Measurements from ENCODE around the gene CNGA3.
"Not testable (repeated sequence)": the region's sequence is repeated elsewhere in the genome, so short reads cannot be mapped to it uniquely, and the experiment has no call there.

CNGA3 gene

DNA sequence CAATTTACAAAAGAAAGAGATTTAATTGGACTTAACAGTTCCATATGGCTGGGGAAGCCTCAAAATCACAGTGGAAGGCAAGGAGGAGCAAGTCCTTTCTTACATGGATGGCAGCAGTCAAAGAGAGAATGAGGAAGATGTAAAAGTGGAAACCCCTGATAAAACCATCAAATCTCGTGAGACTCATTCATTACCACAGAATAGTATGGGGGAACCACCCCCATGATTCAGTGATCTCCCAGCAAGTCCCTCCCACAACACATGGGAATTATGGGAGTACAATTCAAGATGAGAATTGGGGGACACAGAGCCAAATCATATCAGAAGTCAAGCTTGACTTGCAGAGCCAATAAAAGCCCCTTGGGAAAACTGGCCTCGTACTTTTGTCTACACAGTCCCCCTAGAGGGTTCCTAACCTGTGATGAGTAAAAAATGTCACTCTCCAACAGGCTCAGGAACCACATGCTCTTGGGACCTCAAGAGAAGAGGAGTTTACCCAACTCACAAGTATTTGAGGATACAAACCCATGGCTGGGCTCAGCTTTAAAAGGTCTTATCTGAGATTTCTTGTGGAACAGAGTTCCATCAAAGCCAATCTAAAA is 87.2 kb downstream of the CNGA3 start:
- Histone ChIP-seq H3K27ac (no peak overlapping the region), H3K4me3 (no peak overlapping the region)

GRCh38 chr2:98434492-98434891 is 88.2 kb downstream of the CNGA3 start:
- Histone ChIP-seq H3K4me3 (no peak overlapping the region), H3K27ac (no peak overlapping the region)

DNA sequence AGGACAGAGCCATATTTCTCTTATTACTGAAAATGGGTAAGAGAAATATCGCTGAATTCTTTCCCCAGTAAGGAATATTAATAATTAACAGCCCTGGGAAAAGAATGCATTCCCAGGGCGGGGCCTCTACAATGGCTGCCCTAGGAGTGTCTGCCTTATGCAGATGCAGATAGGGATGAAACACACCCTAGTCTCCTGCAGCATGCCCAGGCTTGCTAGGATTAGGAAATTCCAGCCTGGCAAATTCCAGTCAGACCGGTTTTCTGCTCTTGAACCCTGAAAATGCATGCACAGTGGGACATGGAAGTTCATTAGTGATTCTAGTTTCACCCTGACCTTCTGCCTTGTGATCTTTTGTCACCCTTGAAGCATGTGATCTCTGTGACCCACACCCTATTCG is 89.4 kb downstream of the CNGA3 start:
- H3K4me3 ChIP-seq, H3K27ac ChIP-seq: not testable (repeated sequence)

DNA sequence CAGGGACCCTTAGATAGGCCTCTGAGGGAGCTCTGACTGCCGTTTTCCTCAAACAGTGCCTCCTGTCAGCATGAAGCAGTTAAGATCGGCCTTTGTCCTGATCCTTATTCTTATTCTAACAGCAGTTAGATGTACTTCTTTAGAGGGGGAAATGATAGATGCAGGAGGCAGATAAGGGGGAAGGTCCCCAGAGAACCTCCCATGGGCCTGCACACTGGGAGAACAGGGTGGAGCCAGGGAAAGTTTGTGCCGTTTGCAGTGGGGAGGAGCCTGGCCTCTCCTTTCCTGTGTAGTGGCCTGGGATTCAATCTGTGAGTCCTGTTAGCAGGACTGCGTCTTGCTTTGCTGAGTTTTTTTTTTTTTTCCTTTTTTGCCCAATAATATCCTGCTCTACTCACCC is 90.5 kb downstream of the CNGA3 start:
- Histone ChIP-seq H3K4me3 (no peak overlapping the region), H3K27ac (no peak overlapping the region)

GRCh38 chr2:98438190-98439133 is 92.2 kb downstream of the CNGA3 start:
- Histone ChIP-seq H3K27ac (no peak overlapping the region), H3K4me3 (no peak overlapping the region)

DNA sequence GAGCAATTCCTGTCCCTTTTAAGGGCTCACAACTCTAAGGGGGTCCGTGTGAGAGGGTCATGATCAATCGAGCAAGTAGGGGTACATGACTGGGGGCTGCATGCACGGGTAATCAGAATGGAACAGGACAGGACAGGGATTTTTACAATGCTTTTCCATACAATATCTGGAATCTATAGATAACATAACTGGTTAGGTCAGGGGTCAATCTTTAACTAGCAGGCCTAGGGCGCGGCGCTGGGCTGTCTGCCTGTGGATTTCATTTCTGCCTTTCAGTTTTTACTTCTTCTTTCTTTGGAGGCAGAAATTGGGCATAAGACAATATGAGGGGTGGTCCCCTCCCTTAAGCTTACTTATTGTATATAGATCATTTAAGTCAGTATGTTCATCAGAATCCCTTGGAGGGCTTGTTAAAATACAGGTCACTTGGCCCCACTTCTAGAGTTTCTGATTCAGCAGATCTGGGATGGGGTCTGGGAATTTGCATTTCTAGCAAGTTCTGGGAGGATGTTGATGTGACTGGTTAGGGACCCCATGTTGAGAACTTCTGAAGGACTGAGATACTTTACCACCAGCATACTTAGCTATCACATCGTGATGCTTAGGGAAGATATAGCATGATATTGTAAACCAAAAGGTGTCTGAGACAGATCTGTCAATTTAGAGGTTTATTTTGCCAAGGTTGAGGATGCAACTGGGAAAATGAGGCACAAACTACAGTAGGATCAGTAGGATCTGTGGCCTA is 95.6 kb downstream of the CNGA3 start:
- H3K4me3 ChIP-seq = no peak overlapping the region
- no peak overlapping the region for H3K27ac ChIP-seq

DNA sequence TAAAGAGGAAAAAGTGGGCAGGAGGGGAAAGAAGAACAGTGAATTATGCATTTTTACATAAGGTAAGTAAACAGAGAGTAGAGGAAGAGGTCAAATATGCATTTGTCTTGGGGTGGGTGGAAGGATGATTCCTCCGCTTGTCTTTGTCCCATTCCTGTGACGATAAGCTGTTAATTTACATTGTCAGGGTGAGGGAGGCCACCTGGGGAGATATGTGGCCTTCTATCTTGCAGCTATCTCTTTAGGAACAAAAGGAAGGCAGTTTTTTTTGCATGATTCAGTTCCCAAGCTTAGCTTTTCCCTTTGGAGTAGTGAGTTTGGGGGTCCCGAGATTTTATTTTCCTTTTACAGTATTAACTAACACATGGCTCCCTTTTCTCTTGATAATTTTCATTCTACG is 96.2 kb downstream of the CNGA3 start:
- Histone ChIP-seq H3K4me3 (no peak overlapping the region), H3K27ac (no peak overlapping the region)

DNA sequence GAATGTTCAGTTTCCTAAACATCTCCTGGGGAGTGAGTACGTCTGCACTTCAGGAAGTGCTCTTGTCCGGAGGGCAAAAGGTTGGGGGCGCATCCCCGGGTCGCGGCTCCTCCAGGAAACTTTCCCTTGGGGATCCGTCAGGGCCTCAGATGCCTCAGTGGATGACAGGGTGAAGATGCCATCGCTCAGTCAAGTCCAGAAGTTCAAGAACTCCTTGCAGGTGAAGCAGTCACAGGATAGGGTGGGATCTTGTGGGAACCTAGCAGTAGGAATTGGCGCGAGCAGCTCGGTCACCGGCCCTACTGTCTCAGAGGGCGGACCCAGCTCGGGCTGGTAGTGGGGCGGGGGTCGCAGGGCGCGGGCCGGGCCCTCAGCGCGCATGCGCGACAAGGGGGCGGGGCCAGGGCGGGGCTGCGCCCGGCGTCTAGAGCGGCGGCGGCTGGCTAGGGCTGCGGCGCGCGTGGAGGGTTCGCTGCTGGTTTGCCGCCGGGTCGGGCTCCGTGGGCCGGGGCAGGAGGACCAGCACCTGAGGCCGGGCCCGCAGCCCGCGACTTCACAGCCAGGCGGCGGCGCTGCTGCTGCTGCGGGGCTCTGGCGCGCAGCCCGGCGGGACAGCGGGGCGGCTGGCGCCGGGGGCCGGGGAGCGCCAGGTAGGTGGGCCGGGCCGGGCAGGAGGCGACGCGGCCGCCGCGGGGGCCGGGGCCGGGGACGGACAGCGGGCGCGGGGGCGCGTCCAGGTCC is 98.3 kb downstream of the CNGA3 start, which contains the start of gene INPP4A:
Gene INPP4A (plus strand): TSS at position 423 of the 741 bp plus-strand sequence. CDS start 75,191 bp downstream, outside the sequence.
- Histone ChIP-seq H3K4me3 (peak within 1 kb of the TSS; percentile 59 to 88 (median 78)), H3K27ac (peak within 1 kb of the TSS; percentile 23 to 90 (median 80))

- peak overlapping the region; percentile 59 to 88 (median 78) for H3K4me3 ChIP-seq
- peak overlapping the region; percentile 23 to 90 (median 80) for H3K27ac ChIP-seq
Observed at GRCh38 chr2:98445177-98445682, 99.0 kb downstream of the CNGA3 start.

- H3K4me3 ChIP-seq = peak overlapping the region; percentile 59 to 88 (median 78)
- peak overlapping the region in 17 of 21 experiments; percentile 67 to 90 (median 83) for H3K27ac ChIP-seq
Observed at GRCh38 chr2:98445683-98446581, 99.7 kb downstream of the CNGA3 start.

DNA sequence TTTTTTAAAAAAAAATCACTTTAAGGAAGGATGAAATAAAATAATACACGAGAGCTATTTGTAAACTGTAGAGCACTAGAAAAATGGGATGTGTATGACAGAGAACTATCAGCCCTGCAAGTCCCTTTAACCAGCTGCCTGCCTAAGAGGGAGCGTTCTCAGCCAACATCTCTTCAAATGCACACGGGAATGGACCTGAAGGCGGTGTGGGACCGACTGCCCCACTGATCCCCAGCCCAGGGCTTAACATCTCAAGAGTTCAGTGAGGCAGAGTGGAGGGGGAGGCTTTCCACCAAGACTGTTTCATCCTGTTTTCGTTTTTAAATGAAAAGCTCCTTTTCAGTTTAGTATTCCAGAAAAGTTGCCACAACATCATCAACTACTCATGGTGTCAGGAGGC is 100.6 kb downstream of the CNGA3 start:
- Histone ChIP-seq H3K4me3 (peak overlapping the region in 1 of 7 experiments; percentile 80), H3K27ac (peak overlapping the region in 3 of 21 experiments; percentile 47 to 86 (median 84))
